NCI-H128 (cell line): ENCODE measurements around the gene GIMD1.

ENCODE experiments used
- DNase-seq: peaks from one replicate; lab custom pipeline; 2025; ENCODE audit not compliant: unreplicated experiment; lab: John Stamatoyannopoulos, UW

GIMD1 gene

GRCh38 chr4:106315968-106316772 lies 52.4 kb downstream of the GIMD1 start, which contains the start of the genes AIMP1 and TBCK:
Gene AIMP1, plus strand, starts transcription at chr4:106316550. Its CDS starts 8,460 bp downstream, at chr4:106325010.
Gene TBCK, minus strand, starts transcription at chr4:106316209. Its CDS starts 7,249 bp downstream, at chr4:106308960.
- peak; percentile 53 for DNase-seq

GRCh38 chr4:106315476-106315967 lies 53.1 kb downstream of the GIMD1 start:
- peak; percentile 16 for DNase-seq

GRCh38 chr4:106314960-106315359 lies 53.6 kb downstream of the GIMD1 start:
- no peak for DNase-seq

- no peak for DNase-seq
These were observed 55.5 kb downstream of the GIMD1 start for GRCh38 chr4:106312997-106313522.

GRCh38 chr4:106312377-106312776 lies 56.2 kb downstream of the GIMD1 start:
- no peak for DNase-seq
